HepG2 (cell line): ENCODE data around the gene KHK. TPM values are rescaled to one million over a fixed set of nuclear protein-coding genes. Genes with fewer than 3 reads are reported as not detected.

Experiments used
- ELF3 ChIP-seq: IDR thresholded peaks from 2 replicates; pipeline ENCODE4 v1.6.1; 2016; ENCODE audit warnings: missing genetic modification reagents, missing compliant biosample characterization
- EZH2 ChIP-seq: conservative IDR thresholded peaks from 2 replicates; pipeline ENCODE4 v1.6.1; 2012; ENCODE audit warnings: mild to moderate bottlenecking, low read depth, low read length, moderate library complexity
- MED1 ChIP-seq: sonication (generic); formaldehyde crosslinking; IDR thresholded peaks from 2 replicates; pipeline ENCODE4 v1.4.0; 2020; ENCODE audit warnings: missing genetic modification reagents
- MEIS1 ChIP-seq: sonication (generic); formaldehyde crosslinking; IDR thresholded peaks from 2 replicates; pipeline ENCODE4 v1.9.0; 2021; ENCODE audit warnings: mild to moderate bottlenecking, missing genetic modification reagents, moderate library complexity, borderline replicate concordance
- MTA1 ChIP-seq: sonication (generic); formaldehyde crosslinking; IDR thresholded peaks from 2 replicates; pipeline ENCODE4 v1.4.0; 2020; ENCODE audit warnings: missing genetic modification reagents, mild to moderate bottlenecking, borderline replicate concordance
- MTA3 ChIP-seq: sonication (generic); formaldehyde crosslinking; IDR thresholded peaks from 2 replicates; pipeline ENCODE4 v1.4.0; 2020; ENCODE audit warnings: missing genetic modification reagents
- MTF2 ChIP-seq: sonication (generic); formaldehyde crosslinking; IDR thresholded peaks from 2 replicates; pipeline ENCODE4 v1.5.0; 2020; ENCODE audit warnings: missing genetic modification reagents, borderline replicate concordance
- SP4 ChIP-seq: sonication (generic); formaldehyde crosslinking; IDR thresholded peaks from 2 replicates; pipeline ENCODE4 v1.8.1; 2023; ENCODE audit warnings: mild to moderate bottlenecking, missing genetic modification reagents
- STAG1 ChIP-seq: sonication (generic); formaldehyde crosslinking; IDR thresholded peaks from 2 replicates; pipeline ENCODE4 v1.4.0; 2020; ENCODE audit warnings: missing genetic modification reagents
- ZKSCAN5 ChIP-seq: sonication (generic); formaldehyde crosslinking; IDR thresholded peaks from 2 replicates; pipeline ENCODE4 v1.5.1; 2020; ENCODE audit warnings: mild to moderate bottlenecking, missing genetic modification reagents
- ZNF10 ChIP-seq: sonication (generic); formaldehyde crosslinking; IDR thresholded peaks from 2 replicates; pipeline ENCODE4 v1.4.0; 2020; ENCODE audit warnings: mild to moderate bottlenecking, low read depth, missing genetic modification reagents, borderline replicate concordance
- ZNF224 ChIP-seq: sonication (generic); formaldehyde crosslinking; IDR thresholded peaks from 2 replicates; pipeline ENCODE4 v1.5.0; 2020; ENCODE audit warnings: mild to moderate bottlenecking, missing genetic modification reagents
- ZNF333 ChIP-seq: sonication (generic); formaldehyde crosslinking; IDR thresholded peaks from 2 replicates; pipeline ENCODE4 v1.4.0; 2020; ENCODE audit warnings: mild to moderate bottlenecking, missing genetic modification reagents, borderline replicate concordance
- ZNF354B ChIP-seq: sonication (generic); formaldehyde crosslinking; IDR thresholded peaks from 2 replicates; pipeline ENCODE4 v1.8.0; 2022; ENCODE audit warnings: mild to moderate bottlenecking, missing genetic modification reagents
- ZNF484 ChIP-seq: sonication (generic); formaldehyde crosslinking; IDR thresholded peaks from 2 replicates; pipeline ENCODE4 v1.5.1; 2020; ENCODE audit warnings: mild to moderate bottlenecking, low read depth, missing genetic modification reagents, borderline replicate concordance
- ZNF619 ChIP-seq: sonication (generic); formaldehyde crosslinking; IDR thresholded peaks from 2 replicates; pipeline ENCODE4 v1.4.0; 2020; ENCODE audit warnings: mild to moderate bottlenecking, missing genetic modification reagents
- ZNF670 ChIP-seq: sonication (generic); formaldehyde crosslinking; IDR thresholded peaks from 2 replicates; pipeline ENCODE4 v1.8.0; 2022; ENCODE audit warnings: mild to moderate bottlenecking, missing genetic modification reagents, borderline replicate concordance
- ZNF841 ChIP-seq: sonication (generic); formaldehyde crosslinking; IDR thresholded peaks from 2 replicates; pipeline ENCODE4 v1.8.1; 2023; ENCODE audit warnings: missing genetic modification reagents, borderline replicate concordance
- polyA plus RNA-seq, 8 experiments: library from polyadenylated mRNA; depleted of rRNA in 3 of 8; stranded (reverse) in 7 of 8; unstranded in 1 of 8; fragments of >200 nt; fragmentation: Illumina TruSeq in 4 of 8; extraction: Trizol in 4 of 8; gene quantifications; 2 replicates each; pipeline versions ENCODE4 v1.2.1 to v1.2.3, GENCODE V29; 2011 to 2016; ENCODE audit warnings: low read depth in 4 of 8, missing spikeins in 1 of 8, mixed read lengths in 1 of 8; ENCODE audit not compliant: insufficient read depth in 1 of 8
- total RNA-seq, 5 experiments: library from RNA; depleted of rRNA; stranded (reverse); fragments of >200 nt; fragmentation: Illumina TruSeq; extraction: Trizol; gene quantifications; 2 replicates each; pipeline ENCODE4 v1.2.3, GENCODE V29; 2016; ENCODE audit warnings: low read depth in 1 of 5
- TF ChIP-seq, protein P1 (sequence below), 2 experiments: fragments of 450-650 bp in 1 of 2; sonication (generic) in 1 of 2; formaldehyde crosslinking; IDR thresholded peaks; 2 replicates each; pipeline versions ENCODE4 v1.5.0 to v1.8.0; 2020 to 2022; ENCODE audit warnings: mild to moderate bottlenecking in 1 of 2, missing genetic modification reagents in 1 of 2
- TF ChIP-seq, protein P2 (sequence below): sonication (generic); formaldehyde crosslinking; IDR thresholded peaks from 2 replicates; pipeline ENCODE4 v1.4.0; 2020; ENCODE audit warnings: missing genetic modification reagents
- TF ChIP-seq, protein P3 (sequence below): sonication (generic); formaldehyde crosslinking; IDR thresholded peaks from 2 replicates; pipeline ENCODE4 v1.8.1; 2023; ENCODE audit warnings: missing genetic modification reagents, inconsistent platforms, borderline replicate concordance
- TF ChIP-seq, protein P4 (sequence below): sonication (generic); formaldehyde crosslinking; IDR thresholded peaks from 2 replicates; pipeline ENCODE4 v1.5.0; 2020; ENCODE audit warnings: missing genetic modification reagents
- TF ChIP-seq, protein P5 (sequence below): sonication (generic); formaldehyde crosslinking; IDR thresholded peaks from 2 replicates; pipeline ENCODE4 v1.9.0; 2022; ENCODE audit warnings: low read depth, missing genetic modification reagents

Gene KHK
- total and polyA plus RNA-seq, 2 of the 13 experiments (the other 11 are each of a cell fraction or from before 2014, with no cell fraction given), result 40.9 to 99.2 TPM

DNA sequence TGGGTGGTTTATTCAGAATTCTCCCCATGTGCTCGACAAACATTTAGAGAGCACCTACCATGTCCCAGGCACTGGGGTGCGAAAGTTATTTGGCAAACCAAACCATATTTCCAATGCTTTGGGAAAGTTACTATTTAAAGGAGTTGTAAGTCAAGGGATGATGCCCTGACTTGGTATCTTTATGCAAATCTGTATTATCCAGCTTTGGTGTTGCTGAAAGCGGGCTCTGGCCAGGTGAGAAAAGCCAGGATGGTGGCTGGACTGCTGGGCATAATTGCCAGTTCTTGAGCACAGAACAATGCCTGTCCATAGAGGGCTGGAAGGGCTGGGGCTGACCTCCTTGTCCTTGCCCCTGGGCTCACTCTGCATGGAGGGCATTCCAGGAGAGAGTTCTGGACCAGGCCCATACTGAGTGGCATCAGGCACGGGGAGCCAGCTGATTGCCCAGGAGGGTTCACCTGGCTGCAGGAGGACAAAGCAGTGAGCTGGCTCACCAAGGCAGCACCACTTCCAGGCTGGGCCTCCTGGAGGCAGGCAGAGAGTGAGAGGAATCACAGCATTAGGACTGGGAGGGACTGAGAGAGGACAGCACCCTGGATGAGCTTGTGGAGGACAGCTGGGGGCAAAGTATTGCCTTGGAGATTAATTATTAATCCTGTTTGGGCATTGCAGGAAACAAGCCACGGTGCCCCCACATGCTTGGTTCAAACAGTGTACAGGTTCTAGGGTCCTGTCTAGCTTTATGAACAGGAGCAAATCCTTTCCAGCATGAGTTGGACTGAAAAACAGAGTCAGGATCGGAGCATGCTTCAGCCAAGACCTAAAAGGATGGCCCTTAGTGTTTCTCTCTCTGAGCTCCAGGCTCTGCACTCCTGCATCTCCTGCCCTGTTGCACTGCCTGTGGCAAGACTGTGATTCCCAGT lies 7.1 kb downstream of the KHK start (continued):
- TF ChIP-seq, protein P1, sequence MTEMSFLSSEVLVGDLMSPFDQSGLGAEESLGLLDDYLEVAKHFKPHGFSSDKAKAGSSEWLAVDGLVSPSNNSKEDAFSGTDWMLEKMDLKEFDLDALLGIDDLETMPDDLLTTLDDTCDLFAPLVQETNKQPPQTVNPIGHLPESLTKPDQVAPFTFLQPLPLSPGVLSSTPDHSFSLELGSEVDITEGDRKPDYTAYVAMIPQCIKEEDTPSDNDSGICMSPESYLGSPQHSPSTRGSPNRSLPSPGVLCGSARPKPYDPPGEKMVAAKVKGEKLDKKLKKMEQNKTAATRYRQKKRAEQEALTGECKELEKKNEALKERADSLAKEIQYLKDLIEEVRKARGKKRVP (CRISPR knock-in tag; IDR thresholded peaks at IDR 0.05), result peak in 1 of 2 experiments; percentile 61; a peak in 2 of 4 replicates
- TF ChIP-seq ZNF619 (CRISPR knock-in tag), result no peak; the same call in 1 of the 2 replicates
- TF ChIP-seq ELF3 (CRISPR knock-in tag), result peak; percentile 85
- TF ChIP-seq ZNF10 (CRISPR knock-in tag), result no peak
- TF ChIP-seq, protein P2, sequence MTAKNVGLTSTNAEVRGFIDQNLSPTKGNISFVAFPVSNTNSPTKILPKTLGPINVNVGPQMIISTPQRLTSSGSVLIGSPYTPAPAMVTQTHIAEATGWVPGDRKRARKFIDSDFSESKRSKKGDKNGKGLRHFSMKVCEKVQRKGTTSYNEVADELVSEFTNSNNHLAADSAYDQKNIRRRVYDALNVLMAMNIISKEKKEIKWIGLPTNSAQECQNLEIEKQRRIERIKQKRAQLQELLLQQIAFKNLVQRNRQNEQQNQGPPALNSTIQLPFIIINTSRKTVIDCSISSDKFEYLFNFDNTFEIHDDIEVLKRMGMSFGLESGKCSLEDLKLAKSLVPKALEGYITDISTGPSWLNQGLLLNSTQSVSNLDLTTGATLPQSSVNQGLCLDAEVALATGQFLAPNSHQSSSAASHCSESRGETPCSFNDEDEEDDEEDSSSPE, result peak; percentile 50; the same call in 1 of the 2 replicates
- TF ChIP-seq MTA1 (CRISPR knock-in tag), result peak; percentile 50; the same call in 1 of the 2 replicates
- no peak for TF ChIP-seq ZNF333
- TF ChIP-seq ZNF354B (CRISPR knock-in tag), result no peak
- peak; percentile 69; the same call in 1 of the 2 replicates for TF ChIP-seq ZNF670
- no peak for TF ChIP-seq ZNF224 (CRISPR knock-in tag)
- TF ChIP-seq ZKSCAN5 (CRISPR knock-in tag), result no peak
- no peak for TF ChIP-seq EZH2
- TF ChIP-seq, protein P3, sequence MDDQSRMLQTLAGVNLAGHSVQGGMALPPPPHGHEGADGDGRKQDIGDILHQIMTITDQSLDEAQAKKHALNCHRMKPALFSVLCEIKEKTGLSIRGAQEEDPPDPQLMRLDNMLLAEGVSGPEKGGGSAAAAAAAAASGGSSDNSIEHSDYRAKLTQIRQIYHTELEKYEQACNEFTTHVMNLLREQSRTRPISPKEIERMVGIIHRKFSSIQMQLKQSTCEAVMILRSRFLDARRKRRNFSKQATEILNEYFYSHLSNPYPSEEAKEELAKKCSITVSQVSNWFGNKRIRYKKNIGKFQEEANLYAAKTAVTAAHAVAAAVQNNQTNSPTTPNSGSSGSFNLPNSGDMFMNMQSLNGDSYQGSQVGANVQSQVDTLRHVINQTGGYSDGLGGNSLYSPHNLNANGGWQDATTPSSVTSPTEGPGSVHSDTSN (CRISPR knock-in tag), result no peak
- no peak for TF ChIP-seq MTA3
- TF ChIP-seq MED1 (CRISPR knock-in tag), result peak; percentile 96
- TF ChIP-seq ZNF841 (CRISPR knock-in tag), result no peak
- TF ChIP-seq ZNF484 (CRISPR knock-in tag), result no peak
- TF ChIP-seq, protein P4, sequence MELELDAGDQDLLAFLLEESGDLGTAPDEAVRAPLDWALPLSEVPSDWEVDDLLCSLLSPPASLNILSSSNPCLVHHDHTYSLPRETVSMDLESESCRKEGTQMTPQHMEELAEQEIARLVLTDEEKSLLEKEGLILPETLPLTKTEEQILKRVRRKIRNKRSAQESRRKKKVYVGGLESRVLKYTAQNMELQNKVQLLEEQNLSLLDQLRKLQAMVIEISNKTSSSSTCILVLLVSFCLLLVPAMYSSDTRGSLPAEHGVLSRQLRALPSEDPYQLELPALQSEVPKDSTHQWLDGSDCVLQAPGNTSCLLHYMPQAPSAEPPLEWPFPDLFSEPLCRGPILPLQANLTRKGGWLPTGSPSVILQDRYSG, result no peak
- peak; percentile 78 for TF ChIP-seq SP4 (CRISPR knock-in tag)
- TF ChIP-seq STAG1 (CRISPR knock-in tag), result peak; percentile 32; the same call in 1 of the 2 replicates
- no peak for TF ChIP-seq MTF2
- TF ChIP-seq MEIS1 (CRISPR knock-in tag), result peak; percentile 93
- TF ChIP-seq, protein P5, sequence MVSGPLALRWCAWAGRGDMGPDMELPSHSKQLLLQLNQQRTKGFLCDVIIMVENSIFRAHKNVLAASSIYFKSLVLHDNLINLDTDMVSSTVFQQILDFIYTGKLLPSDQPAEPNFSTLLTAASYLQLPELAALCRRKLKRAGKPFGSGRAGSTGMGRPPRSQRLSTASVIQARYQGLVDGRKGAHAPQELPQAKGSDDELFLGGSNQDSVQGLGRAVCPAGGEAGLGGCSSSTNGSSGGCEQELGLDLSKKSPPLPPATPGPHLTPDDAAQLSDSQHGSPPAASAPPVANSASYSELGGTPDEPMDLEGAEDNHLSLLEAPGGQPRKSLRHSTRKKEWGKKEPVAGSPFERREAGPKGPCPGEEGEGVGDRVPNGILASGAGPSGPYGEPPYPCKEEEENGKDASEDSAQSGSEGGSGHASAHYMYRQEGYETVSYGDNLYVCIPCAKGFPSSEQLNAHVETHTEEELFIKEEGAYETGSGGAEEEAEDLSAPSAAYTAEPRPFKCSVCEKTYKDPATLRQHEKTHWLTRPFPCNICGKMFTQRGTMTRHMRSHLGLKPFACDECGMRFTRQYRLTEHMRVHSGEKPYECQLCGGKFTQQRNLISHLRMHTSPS, result peak; percentile 95
